GM12801 (cell line): Measurements from ENCODE around the gene TUBA8.

Experiments
- TF ChIP-seq, protein P1 (sequence below): IDR thresholded peaks from one replicate; pipeline ENCODE4 v1.5.1; 2011; ENCODE audit warnings: control low read depth; ENCODE audit not compliant: insufficient read length; ENCODE audit errors: extremely low read depth

TUBA8 gene

DNA sequence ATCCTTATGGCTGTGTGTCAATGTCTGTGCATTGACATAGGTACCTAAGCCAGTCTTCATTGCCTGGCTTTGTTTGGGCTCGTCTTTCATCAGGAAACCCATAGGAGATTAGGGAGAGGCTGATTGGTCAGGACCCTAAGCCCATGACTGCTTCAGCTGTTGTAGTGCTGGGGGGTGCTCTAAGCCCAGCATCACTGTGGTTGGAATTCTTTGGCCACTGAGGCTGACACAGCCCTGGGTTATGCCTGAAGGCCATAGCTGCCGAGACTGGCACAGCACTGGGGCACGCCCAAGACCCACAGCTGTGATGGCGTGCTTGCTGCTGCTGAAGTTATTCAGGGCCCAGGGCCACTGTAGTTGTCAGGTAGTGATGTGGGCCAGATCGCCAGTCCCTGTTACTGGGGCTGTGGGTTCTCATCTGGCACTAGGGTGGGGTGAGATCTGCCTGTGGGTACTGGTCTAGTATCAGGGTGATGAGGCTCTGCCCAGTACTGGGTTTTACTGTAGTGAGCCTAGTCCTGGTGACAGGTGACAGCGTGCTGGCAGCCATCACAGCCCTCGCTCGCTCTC, 44.3 kb downstream of the TUBA8 start:
- TF ChIP-seq, protein P1, sequence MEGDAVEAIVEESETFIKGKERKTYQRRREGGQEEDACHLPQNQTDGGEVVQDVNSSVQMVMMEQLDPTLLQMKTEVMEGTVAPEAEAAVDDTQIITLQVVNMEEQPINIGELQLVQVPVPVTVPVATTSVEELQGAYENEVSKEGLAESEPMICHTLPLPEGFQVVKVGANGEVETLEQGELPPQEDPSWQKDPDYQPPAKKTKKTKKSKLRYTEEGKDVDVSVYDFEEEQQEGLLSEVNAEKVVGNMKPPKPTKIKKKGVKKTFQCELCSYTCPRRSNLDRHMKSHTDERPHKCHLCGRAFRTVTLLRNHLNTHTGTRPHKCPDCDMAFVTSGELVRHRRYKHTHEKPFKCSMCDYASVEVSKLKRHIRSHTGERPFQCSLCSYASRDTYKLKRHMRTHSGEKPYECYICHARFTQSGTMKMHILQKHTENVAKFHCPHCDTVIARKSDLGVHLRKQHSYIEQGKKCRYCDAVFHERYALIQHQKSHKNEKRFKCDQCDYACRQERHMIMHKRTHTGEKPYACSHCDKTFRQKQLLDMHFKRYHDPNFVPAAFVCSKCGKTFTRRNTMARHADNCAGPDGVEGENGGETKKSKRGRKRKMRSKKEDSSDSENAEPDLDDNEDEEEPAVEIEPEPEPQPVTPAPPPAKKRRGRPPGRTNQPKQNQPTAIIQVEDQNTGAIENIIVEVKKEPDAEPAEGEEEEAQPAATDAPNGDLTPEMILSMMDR = no peak

- TF ChIP-seq, protein P1 = no peak
These were observed 46.5 kb downstream of the TUBA8 start for GRCh38 chr22:18156878-18157713.

- TF ChIP-seq, protein P1 = no peak
These were observed 47.1 kb downstream of the TUBA8 start for GRCh38 chr22:18157714-18158028.
